ENCODE measurements around the gene C1QTNF8. TPM values are rescaled to one million over a fixed set of nuclear protein-coding genes. Genes with fewer than 3 reads are reported as not detected.

The C1QTNF8 gene
- total and polyA plus RNA-seq, 2 of the 13 experiments (the other 11 are each of a cell fraction or from before 2014, with no cell fraction given) = 0.09 TPM; not detected in 1

DNA sequence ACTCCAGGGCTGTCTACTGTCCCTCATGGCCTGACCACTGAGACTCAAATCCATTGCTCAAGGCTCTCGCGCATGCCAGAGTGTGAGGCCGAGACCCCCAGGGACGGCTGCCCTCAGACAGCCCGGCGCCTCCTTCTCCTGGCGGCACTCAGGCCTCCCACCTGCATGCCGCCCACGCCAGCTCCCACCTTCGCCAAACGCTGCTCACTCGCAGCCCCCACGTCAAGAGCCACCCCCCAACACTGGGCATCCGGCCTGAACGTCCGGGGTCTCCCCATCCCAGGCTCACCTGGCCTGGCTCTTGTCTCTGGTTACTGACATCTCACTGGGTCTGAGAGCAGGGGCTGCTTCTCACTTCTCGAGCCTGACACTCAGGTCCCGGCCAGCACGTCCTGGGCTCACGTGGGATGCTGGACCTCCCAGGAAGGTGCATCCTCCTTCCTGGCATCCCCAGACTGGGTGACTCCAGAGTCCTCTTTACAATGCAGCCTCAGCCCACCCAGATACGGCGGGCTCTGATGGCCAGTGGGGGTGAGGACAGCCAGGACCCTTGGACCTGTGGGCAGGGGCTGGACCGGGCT lies 44.6 kb upstream of the C1QTNF8 start (continued):
- TF ChIP-seq KLF16 (CRISPR knock-in tag; IDR thresholded peaks at IDR 0.05) (no peak), ZNF883 (CRISPR knock-in tag; IDR thresholded peaks at IDR 0.05; ENCODE audit: not compliant biosample characterization) (no peak), ZNF660 (CRISPR knock-in tag; IDR thresholded peaks at IDR 0.05; ENCODE audit: borderline replicate concordance, low read depth) (no peak)
- TF ChIP-seq, protein P1, sequence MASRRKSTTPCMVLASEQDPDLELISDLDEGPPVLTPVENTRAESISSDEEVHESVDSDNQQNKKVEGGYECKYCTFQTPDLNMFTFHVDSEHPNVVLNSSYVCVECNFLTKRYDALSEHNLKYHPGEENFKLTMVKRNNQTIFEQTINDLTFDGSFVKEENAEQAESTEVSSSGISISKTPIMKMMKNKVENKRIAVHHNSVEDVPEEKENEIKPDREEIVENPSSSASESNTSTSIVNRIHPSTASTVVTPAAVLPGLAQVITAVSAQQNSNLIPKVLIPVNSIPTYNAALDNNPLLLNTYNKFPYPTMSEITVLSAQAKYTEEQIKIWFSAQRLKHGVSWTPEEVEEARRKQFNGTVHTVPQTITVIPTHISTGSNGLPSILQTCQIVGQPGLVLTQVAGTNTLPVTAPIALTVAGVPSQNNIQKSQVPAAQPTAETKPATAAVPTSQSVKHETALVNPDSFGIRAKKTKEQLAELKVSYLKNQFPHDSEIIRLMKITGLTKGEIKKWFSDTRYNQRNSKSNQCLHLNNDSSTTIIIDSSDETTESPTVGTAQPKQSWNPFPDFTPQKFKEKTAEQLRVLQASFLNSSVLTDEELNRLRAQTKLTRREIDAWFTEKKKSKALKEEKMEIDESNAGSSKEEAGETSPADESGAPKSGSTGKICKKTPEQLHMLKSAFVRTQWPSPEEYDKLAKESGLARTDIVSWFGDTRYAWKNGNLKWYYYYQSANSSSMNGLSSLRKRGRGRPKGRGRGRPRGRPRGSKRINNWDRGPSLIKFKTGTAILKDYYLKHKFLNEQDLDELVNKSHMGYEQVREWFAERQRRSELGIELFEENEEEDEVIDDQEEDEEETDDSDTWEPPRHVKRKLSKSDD (CRISPR knock-in tag; IDR thresholded peaks at IDR 0.05; ENCODE audit: low read depth) = no peak

- Histone ChIP-seq H3K27me3 (ENCODE audit: control insufficient read depth in 1 of 2, insufficient read depth in 2 of 2, low read length in 2 of 2) (peaks cover 13 to 62% of the 10 kb centered on the region in 2 experiments), H2AFZ (ENCODE audit: low read length) (no peak overlapping the region), H3K4me2 (ENCODE audit: low read depth, low read length) (no peak overlapping the region), H3K9ac (ENCODE audit: insufficient read depth, low read depth, low read length) (no peak overlapping the region), H3K9me3 (ENCODE audit: low read length) (no peaks in the 10 kb centered on the region), H4K20me1 (ENCODE audit: insufficient read depth, low read length) (0 out of 2 replicates have a peak, but pooled peaks cover 6% of the 10 kb centered on the region), H3K36me3 (replicated peaks in 1 of 2; ENCODE audit: control insufficient read depth in 1 of 2, insufficient read depth in 2 of 2, low read length in 2 of 2) (no peaks in the 10 kb centered on the region), H3K4me3 (replicated peaks in 1 of 3; ENCODE audit: insufficient read depth in 1 of 3, low read depth in 2 of 3, low read length in 3 of 3) (no peak overlapping the region), H3K27ac (ENCODE audit: extremely low read length, insufficient read depth, low read length) (no peak overlapping the region), H3K79me2 (ENCODE audit: insufficient read depth, low read length) (no peaks in the 10 kb centered on the region), H3K4me1 (ENCODE audit: insufficient read depth, low read length) (no peaks in the 10 kb centered on the region)
- DNase-seq (ENCODE audit: low spot score) (peak; percentile 81), ATAC-seq (peak; percentile 39; the same call in 2 of the 3 replicates), FAIRE-seq (no peak)
- POLR2A ChIA-PET = no interaction called here
- CTCF ChIA-PET (ENCODE audit: low intra/inter-chr PET ratio, low total read pairs) = no interaction called here
- no TSS peak for BruUV-seq (replicated peaks)
- intact Hi-C loops (cut with micrococcal nuclease; ENCODE audit: unreplicated experiment) = no loop called here
- WGBS (ENCODE audit: low lambda C conversion rate) = 3% methylated on average over 8 of the region's 24 CpGs
- in situ Hi-C loops (cut with HindIII; ENCODE audit: extremely low pct_ligation_motif_present, low pct_unique_long_range_greater_than_20kb) = no loop called here
- TF ChIP-seq, protein P2, sequence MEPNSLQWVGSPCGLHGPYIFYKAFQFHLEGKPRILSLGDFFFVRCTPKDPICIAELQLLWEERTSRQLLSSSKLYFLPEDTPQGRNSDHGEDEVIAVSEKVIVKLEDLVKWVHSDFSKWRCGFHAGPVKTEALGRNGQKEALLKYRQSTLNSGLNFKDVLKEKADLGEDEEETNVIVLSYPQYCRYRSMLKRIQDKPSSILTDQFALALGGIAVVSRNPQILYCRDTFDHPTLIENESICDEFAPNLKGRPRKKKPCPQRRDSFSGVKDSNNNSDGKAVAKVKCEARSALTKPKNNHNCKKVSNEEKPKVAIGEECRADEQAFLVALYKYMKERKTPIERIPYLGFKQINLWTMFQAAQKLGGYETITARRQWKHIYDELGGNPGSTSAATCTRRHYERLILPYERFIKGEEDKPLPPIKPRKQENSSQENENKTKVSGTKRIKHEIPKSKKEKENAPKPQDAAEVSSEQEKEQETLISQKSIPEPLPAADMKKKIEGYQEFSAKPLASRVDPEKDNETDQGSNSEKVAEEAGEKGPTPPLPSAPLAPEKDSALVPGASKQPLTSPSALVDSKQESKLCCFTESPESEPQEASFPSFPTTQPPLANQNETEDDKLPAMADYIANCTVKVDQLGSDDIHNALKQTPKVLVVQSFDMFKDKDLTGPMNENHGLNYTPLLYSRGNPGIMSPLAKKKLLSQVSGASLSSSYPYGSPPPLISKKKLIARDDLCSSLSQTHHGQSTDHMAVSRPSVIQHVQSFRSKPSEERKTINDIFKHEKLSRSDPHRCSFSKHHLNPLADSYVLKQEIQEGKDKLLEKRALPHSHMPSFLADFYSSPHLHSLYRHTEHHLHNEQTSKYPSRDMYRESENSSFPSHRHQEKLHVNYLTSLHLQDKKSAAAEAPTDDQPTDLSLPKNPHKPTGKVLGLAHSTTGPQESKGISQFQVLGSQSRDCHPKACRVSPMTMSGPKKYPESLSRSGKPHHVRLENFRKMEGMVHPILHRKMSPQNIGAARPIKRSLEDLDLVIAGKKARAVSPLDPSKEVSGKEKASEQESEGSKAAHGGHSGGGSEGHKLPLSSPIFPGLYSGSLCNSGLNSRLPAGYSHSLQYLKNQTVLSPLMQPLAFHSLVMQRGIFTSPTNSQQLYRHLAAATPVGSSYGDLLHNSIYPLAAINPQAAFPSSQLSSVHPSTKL (CRISPR knock-in tag; IDR thresholded peaks at IDR 0.05) = peak; percentile 84
- no peak for TF ChIP-seq ZNF788 (CRISPR knock-in tag; IDR thresholded peaks at IDR 0.05; ENCODE audit: borderline replicate concordance)
- TF ChIP-seq, protein P3, sequence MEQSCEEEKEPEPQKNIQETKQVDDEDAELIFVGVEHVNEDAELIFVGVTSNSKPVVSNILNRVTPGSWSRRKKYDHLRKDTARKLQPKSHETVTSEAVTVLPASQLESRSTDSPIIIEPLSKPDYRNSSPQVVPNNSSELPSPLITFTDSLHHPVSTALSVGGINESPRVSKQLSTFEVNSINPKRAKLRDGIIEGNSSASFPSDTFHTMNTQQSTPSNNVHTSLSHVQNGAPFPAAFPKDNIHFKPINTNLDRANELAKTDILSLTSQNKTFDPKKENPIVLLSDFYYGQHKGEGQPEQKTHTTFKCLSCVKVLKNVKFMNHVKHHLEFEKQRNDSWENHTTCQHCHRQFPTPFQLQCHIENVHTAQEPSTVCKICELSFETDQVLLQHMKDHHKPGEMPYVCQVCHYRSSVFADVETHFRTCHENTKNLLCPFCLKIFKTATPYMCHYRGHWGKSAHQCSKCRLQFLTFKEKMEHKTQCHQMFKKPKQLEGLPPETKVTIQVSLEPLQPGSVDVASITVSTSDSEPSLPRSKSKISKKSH (CRISPR knock-in tag; IDR thresholded peaks at IDR 0.05; ENCODE audit: borderline replicate concordance) = no peak
- TF ChIP-seq KDM5A (IDR thresholded peaks at IDR 0.05; ENCODE audit: borderline replicate concordance, low read length) = no peak
- no peak for TF ChIP-seq ZNF468 (CRISPR knock-in tag; IDR thresholded peaks at IDR 0.05)
- TF ChIP-seq ZNF580 (CRISPR knock-in tag; IDR thresholded peaks at IDR 0.05; ENCODE audit: borderline replicate concordance, low read depth) = 0 out of 2 replicates have a peak, but pooled peaks have one; percentile 26
- no peak for TF ChIP-seq NAIF1 (CRISPR knock-in tag; IDR thresholded peaks at IDR 0.05; ENCODE audit: borderline replicate concordance)
Observed at GRCh38 chr16:1137604-1138003, 41.6 kb upstream of the C1QTNF8 start.
